ENCODE data around the gene SUB1.

Gene SUB1

GRCh38 chr5:32581010-32581785 is 4.2 kb upstream of the SUB1 start:
- Histone ChIP-seq H3K27ac (ENCODE audit: low read depth, low read length, poor library complexity, severe bottlenecking) (no peak overlapping the region), H3F3A (ENCODE audit: insufficient read depth, low read length) (no peaks in the 10 kb centered on the region)

GRCh38 chr5:32583582-32584232 is 1.6 kb upstream of the SUB1 start:
- H3K4me2 ChIP-seq (ENCODE audit: low read length) = no peak overlapping the region

More at GRCh38 chr5:32581010-32581785, 4.2 kb upstream of the SUB1 start:
- Histone ChIP-seq H3K4me2 (ENCODE audit: low read length) (no peak overlapping the region), H3K9me2 (ENCODE audit: low read depth, low read length) (no peaks in the 10 kb centered on the region), H3K27me3 (ENCODE audit: insufficient read depth, low read length) (no peaks in the 10 kb centered on the region), H3K4me3 (ENCODE audit: low read depth, low read length, poor library complexity, severe bottlenecking) (no peak overlapping the region), H3K79me2 (ENCODE audit: insufficient read depth, low read length) (peaks cover under 1% of the 10 kb centered on the region; the same call in 1 of the 2 replicates), H3K36me3 (ENCODE audit: insufficient read depth, low read length) (no peaks in the 10 kb centered on the region), H3K9me3 (ENCODE audit: low read length) (no peaks in the 10 kb centered on the region), H3K9ac (ENCODE audit: low read length) (no peak overlapping the region), H2AFZ (ENCODE audit: low read length) (no peak overlapping the region), H4K20me1 (ENCODE audit: insufficient read depth, low read length) (no peaks in the 10 kb centered on the region), H3K4me1 (ENCODE audit: insufficient read depth, low read length, severe bottlenecking) (peaks cover under 1% of the 10 kb centered on the region)
- no peak for TF ChIP-seq CTCF (IDR thresholded peaks at IDR 0.05; ENCODE audit: low read length)
- TF ChIP-seq EZH2 (IDR thresholded peaks at IDR 0.05; ENCODE audit: borderline replicate concordance, low read length) = no peak

GRCh38 chr5:32584646-32585045 is 711 bp upstream of the SUB1 start:
- Histone ChIP-seq H3K4me2 (ENCODE audit: low read length) (no peak overlapping the region), H3F3A (ENCODE audit: insufficient read depth, low read length) (no peaks in the 10 kb centered on the region), H3K27ac (ENCODE audit: low read depth, low read length, poor library complexity, severe bottlenecking) (no peak overlapping the region), H3K27me3 (ENCODE audit: insufficient read depth, low read length) (no peaks in the 10 kb centered on the region), H3K9me3 (ENCODE audit: low read length) (no peaks in the 10 kb centered on the region), H3K4me1 (ENCODE audit: insufficient read depth, low read length, severe bottlenecking) (peaks cover 11% of the 10 kb centered on the region), H3K9ac (ENCODE audit: low read length) (no peak overlapping the region), H3K9me2 (ENCODE audit: low read depth, low read length) (no peaks in the 10 kb centered on the region), H3K4me3 (ENCODE audit: low read depth, low read length, poor library complexity, severe bottlenecking) (no peak overlapping the region), H3K36me3 (ENCODE audit: insufficient read depth, low read length) (peaks cover 7% of the 10 kb centered on the region; the same call in 1 of the 2 replicates), H2AFZ (ENCODE audit: low read length) (no peak overlapping the region), H3K79me2 (ENCODE audit: insufficient read depth, low read length) (peaks cover 8% of the 10 kb centered on the region; the same call in 1 of the 2 replicates), H4K20me1 (ENCODE audit: insufficient read depth, low read length) (0 out of 2 replicates have a peak, but pooled peaks cover 7% of the 10 kb centered on the region)
- TF ChIP-seq CTCF (IDR thresholded peaks at IDR 0.05; ENCODE audit: low read length) (no peak), EZH2 (IDR thresholded peaks at IDR 0.05; ENCODE audit: borderline replicate concordance, low read length) (no peak)

More at GRCh38 chr5:32583582-32584232, 1.6 kb upstream of the SUB1 start:
- Histone ChIP-seq H3K9me3 (ENCODE audit: low read length) (no peaks in the 10 kb centered on the region), H3K9me2 (ENCODE audit: low read depth, low read length) (no peaks in the 10 kb centered on the region), H3K27ac (ENCODE audit: low read depth, low read length, poor library complexity, severe bottlenecking) (no peak overlapping the region), H2AFZ (ENCODE audit: low read length) (no peak overlapping the region), H3K4me1 (ENCODE audit: insufficient read depth, low read length, severe bottlenecking) (peaks cover 11% of the 10 kb centered on the region), H3K27me3 (ENCODE audit: insufficient read depth, low read length) (no peaks in the 10 kb centered on the region), H3K79me2 (ENCODE audit: insufficient read depth, low read length) (peaks cover 8% of the 10 kb centered on the region; the same call in 1 of the 2 replicates), H3K4me3 (ENCODE audit: low read depth, low read length, poor library complexity, severe bottlenecking) (no peak overlapping the region), H3F3A (ENCODE audit: insufficient read depth, low read length) (no peaks in the 10 kb centered on the region), H4K20me1 (ENCODE audit: insufficient read depth, low read length) (0 out of 2 replicates have a peak, but pooled peaks cover 7% of the 10 kb centered on the region), H3K36me3 (ENCODE audit: insufficient read depth, low read length) (no peaks in the 10 kb centered on the region), H3K9ac (ENCODE audit: low read length) (no peak overlapping the region)
- TF ChIP-seq EZH2 (IDR thresholded peaks at IDR 0.05; ENCODE audit: borderline replicate concordance, low read length) (no peak), CTCF (IDR thresholded peaks at IDR 0.05; ENCODE audit: low read length) (no peak)

Measured in OCI-LY1 (cell line).